ENCODE data around the gene SLC22A23.

DNA sequence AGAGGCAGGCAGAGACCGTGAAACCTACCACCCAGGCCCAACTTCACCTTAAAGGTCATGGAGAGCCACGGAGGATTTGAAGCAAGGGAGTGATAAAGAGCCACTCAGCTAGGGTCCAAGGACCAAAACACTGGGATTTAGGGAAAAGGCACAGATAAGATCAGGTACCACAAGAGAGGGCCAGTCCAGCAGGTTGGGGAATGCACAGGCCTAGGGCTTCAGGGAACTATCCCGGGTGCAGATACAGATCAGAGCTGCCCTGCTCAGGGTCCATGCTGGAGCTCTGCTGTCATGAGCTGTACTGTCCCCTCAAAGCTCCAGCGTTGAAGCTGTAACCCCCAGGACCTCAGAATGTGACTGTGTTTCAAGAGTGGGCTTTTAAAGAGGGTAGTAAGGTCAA, 16.9 kb downstream of the SLC22A23 start:
- TF ChIP-seq CTCF (IDR thresholded peaks at IDR 0.05) (no peak), POLR2A (IDR thresholded peaks at IDR 0.05) (no peak), EP300 (IDR thresholded peaks at IDR 0.05) (no peak)
